IPS-NIHi7 (cell line): ENCODE data around the gene NBEAL2.

Experiments used
- DNase-seq: peaks from one replicate; pipeline ENCODE4 v3.0.0; 2012; ENCODE audit warnings: mixed read lengths; ENCODE audit errors: extremely low spot score

The NBEAL2 gene

DNA sequence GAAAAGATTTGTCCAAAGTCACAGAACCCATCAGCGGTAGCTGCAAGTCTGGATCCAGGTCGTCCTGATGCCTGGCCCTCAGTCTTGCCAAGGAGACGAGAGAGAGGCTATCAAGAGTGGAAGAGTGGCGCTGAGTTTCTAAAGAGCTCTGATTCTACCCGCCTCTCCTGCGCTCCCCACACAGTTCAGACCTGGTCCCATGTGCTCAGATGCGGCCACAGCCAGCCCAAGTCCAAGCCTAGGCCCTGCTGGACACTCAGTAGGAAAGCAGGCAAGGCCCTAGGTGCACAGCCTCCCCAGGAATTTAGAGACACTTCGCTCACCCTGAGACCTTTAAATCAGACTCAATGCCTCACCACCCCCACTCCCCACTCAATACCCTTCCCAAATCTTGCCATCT lies 35.3 kb upstream of the NBEAL2 start:
- no peak for DNase-seq

DNA sequence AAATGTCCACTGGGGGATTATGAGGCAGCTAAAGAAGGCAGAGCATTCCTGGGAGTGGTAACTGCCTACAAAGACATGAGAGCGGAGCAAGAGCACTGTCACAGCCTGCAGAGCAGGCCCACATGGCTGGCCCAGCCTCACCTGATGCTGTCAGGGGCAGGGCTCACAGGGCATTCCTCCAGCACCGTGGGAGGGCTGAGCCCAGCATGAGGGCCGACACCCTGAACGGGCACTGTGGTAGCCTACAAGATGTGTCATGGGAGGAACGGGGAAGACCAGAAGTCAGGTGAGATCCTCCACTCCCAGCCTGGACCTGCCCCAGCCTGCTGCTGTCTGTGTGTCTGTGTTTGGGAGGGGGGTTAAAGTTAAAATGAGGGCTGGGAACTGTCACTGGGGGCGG lies 33.0 kb upstream of the NBEAL2 start:
- no peak for DNase-seq

- no peak for DNase-seq
Observed at GRCh38 chr3:46946856-46947545, 32.5 kb upstream of the NBEAL2 start.

DNA sequence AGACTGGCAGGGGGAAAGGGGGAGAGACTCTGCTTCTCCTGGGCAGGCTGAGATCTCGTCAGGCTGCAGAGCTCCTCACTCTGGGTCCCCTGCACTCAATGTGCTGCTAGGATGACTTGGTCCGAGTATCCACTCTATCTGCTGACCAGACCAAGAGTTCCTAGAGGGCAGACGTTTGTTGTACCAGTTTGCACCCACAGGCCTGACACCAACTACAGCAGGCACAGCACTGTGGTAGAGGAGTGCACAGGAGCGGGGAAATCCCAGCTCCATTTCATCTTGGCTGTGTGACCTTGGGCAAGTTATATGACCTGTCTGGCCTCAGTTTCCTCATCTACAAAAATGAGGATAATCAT lies 31.9 kb upstream of the NBEAL2 start:
- DNase-seq, result no peak

DNA sequence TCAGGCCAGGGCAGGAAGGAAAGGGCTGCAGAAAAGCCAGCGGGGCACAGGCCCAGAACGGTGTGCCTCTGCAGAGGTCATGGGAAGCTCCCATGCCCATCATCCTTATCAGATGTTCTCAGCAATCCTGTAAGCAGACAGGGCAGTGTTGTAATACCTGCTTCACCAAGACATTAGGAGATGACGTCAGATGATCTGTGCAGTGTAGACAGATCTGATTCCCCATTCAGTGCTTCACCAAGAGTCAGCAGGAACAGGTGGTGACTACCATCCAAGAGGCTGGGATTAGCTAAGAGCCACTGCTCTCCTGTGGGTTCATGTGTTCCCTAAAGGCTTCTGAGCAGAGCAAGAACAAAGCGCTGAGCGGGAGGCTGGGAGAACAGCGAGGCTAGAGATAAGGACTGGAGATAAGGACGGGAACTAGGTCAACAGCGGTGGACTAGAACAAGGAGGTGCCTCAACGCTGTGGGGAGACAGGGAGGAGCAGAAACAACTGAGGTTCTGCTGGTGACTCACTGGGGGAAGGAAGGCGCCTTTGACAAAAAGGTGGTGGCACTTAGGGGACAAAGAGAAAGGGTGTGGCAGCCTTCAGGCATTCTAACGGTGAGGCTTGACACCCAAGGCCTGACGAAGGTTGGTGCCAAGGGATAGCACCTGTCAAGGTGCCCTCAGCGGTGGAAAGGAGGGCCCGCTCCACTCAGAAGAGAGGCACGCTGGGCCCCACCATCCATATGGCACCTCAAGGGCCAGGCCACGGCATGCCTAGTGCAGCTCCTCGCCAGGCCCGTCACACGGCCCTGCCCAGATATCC lies 31.3 kb upstream of the NBEAL2 start:
- no peak for DNase-seq

DNA sequence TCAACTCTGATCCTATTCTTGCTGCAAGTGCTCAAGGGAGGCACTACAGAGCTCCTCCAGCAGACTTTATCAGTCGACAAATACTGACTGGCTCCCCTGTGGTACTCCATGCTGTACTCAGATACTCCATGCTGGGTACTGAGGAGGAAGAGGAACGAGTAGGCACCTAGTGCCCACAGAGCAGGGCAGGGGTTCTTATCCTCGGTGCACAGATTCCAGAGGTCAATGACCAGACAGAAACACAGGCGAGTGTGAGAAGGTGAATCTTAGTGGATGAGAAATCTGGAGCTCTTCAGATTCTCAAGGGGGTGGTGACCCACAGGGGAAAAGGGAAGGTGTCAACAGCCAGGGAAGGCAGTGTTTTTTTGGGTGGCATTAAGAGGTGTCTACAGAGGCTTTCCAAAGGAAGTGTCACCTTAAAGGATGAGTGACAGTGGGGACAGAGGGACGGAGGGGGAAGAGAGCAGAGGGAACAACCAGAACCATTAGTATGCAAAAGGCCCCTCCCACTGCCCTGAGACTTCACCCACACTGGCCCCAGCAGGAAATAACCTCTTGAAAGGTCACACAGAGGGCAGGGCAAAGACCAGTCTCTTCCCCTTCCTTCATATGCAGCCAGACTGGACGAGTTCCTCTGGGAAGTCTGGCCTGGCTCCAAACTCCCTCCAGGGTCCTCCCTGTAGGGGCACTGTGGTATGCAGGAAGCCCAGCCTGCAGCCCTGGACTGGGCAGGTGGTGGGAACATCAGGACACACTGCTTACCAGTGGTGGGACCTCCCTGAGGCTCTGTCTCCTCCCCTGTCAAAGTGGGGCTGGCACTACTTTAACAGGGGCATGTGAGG lies 30.4 kb upstream of the NBEAL2 start:
- DNase-seq, result no peak

DNA sequence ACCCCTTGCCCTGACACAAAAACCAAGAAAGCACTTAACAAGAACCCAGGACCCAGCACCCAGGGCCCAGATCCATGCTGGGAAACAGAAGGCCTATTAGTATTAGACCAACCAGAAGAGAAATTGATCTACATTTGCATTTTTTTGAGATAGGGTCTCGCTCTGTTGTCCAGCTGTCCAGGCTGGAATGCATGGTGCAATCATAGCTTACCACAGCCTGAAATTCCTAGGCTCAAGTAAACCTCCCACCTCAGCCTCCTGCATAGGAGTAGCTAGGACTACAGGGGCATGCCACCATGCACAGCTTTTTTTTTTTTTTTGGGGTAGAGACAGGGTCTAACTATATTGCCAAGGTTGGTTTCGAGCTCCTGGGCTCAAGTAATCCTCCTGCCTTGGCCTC lies 29.3 kb upstream of the NBEAL2 start:
- DNase-seq, result no peak

- DNase-seq, result no peak
Observed at GRCh38 chr3:46950650-46951241, 28.7 kb upstream of the NBEAL2 start.

GRCh38 chr3:46952813-46953212 lies 26.7 kb upstream of the NBEAL2 start:
- no peak for DNase-seq

DNA sequence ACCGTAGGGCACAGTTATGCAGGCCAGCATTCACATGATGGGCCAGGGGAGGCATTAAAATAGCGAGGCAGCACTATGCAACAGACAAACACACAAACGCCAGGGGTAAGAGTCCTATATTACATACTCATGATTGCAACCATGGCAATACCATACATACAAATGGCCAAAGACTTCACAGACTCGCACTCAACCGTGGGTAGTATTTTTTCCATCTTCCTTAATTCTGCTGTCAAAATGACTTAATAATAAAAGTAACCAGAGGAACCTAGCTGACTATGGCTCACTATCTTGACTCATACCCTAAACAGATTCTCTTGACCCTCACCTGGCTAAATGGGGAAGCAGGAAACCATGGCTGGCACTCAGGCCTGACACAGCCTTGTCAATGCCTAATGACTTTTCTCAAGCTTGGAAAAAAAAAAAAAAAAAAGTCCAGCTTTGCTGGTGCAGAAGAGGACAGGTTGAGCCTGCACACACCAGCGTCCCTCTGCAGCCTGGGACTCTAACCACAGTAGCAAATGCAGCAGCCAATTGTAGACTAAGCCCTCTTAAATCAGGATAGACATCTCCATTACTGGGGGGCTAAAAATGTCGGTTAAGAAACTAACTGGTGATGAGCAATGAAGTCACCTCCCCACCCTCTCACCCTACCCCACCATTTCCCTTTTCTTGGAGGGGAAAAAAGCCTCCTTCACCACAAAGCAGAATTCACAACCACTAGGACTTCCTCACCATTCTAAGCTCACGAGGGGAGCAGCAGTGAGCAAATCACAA lies 26.0 kb upstream of the NBEAL2 start:
- DNase-seq, result no peak

DNA sequence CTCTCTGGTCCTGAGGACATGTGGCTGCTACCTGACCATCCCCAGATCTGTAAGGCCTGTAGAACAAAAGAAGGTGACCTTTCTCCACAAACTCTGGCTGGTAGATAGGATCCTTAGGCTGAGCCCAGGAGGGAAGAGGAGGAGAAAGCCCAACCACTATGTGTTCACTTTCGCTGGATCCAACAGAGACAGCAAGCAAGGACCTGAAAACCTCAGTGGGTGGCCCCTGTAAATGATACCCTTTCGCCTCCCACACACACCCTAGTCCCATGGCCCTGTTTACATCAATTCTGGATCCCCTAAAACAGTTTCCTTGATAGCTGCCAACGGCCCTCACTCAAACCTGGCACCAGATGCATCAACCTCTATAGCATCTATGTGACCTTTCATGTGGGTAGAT lies 25.3 kb upstream of the NBEAL2 start:
- no peak for DNase-seq

DNA sequence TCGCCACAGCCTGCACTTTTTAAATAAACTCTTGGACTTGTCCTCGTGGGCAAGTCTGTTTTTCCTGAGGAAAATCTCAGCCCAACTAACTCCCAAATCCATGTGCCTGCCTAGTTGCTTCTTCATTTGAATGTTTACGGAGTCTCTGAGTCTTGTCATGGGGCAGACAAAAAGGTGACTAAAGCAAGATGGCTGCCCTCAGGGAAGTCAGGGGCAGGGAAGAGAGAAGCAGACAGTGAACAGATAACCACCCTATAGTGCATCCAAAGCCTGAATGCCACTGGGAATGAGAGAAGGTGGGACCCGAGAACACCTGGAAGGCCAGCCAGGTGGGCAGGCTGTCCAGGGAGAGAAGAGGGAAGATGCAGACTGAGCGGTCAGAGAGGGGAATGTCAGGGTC lies 24.3 kb upstream of the NBEAL2 start:
- no peak for DNase-seq

DNA sequence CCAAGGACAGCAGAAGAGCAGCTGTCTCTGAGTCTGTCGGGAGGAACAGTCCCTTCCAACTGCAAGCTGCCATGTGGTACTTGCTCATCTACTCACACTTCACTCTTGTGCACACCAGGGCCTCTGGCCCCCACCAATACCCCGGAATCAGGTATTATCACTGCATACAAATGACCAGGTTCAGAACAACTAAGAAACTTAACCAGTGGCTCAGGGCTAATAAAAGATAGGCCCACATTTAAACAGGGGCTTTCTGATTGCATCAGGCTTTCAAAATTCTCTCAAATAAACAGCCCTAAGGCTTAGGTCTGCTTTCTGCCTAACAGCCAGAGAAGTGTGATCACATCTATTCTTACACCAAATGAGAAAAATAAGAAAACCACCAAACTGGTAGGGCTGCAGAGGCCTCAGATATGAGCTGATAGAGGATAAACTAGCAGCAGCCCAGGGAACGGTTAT lies 23.6 kb upstream of the NBEAL2 start:
- no peak for DNase-seq

GRCh38 chr3:46957092-46957820 lies 22.2 kb upstream of the NBEAL2 start:
- DNase-seq, result no peak

GRCh38 chr3:46958467-46959160 lies 20.9 kb upstream of the NBEAL2 start:
- DNase-seq, result no peak

GRCh38 chr3:46959161-46959511 lies 20.3 kb upstream of the NBEAL2 start:
- DNase-seq, result no peak

DNA sequence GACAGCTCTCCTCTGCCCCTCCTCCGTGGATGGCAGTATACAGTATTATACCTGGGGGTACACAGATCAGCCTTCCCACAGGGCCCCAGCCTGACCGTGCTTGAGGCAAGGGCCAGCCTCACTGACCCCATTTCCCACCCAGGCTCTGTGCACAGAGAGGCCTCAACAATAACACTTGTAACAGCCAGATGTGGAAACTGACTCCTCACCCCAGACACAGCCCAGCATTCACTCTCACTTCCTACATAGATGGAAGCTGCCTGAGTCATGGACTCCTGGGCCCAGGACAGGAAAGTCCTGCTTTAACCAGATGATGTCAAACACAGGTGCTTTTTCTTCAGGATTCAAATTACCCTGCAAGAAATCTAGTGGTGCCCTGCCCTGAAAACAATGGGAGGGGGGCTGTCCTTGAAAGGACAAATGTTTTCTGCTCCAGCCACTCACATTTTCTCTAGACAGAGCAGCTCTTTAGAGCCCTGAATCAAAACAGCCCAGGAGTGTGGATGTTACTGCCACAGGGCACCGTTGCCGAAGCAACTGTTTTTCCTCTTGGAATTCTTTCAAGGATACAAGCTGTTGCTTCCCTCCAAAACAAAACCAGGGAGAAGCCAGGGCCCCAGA lies 19.3 kb upstream of the NBEAL2 start:
- DNase-seq, result no peak

GRCh38 chr3:46960835-46961234 lies 18.6 kb upstream of the NBEAL2 start:
- no peak for DNase-seq

DNA sequence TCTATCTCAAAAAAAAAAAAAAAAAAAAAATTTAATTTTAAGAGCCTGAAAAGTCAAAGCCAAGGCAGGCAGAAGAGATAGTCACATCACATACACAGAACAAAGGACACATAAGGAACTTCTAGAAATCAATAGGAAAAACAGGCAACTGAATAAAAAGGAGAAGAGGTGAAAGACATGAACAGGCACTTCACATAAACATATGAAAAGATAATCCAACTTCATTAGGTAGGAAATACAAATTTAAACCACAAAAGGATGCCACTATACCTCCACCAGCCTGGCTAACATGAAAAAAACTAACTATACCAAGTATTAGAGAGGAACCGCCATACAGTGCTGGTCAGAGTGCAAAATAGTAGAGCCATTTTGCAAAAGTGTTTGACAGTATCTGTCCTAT lies 17.0 kb upstream of the NBEAL2 start:
- DNase-seq, result no peak

GRCh38 chr3:46962990-46963389 lies 16.5 kb upstream of the NBEAL2 start:
- no peak for DNase-seq
